Endothelial cell of umbilical vein (primary cell): ENCODE results near the gene LGALS13. TPM values are rescaled to one million over a fixed set of nuclear protein-coding genes. Genes with fewer than 3 reads are reported as not detected.

Source experiments
- BruUV-seq: library from RNA; stranded (reverse); fragments of 400-500 nt; replicated peaks from 2 replicates; lab custom pipeline; 2021; lab: Mats Ljungman, UMichigan
- CTCF ChIA-PET: fragments of 300-600, 350-600 bp; sonication (Branson Sonifier 250); formaldehyde crosslinking; loops from one replicate; lab custom pipeline; 2021; ENCODE audit warnings: antibody characterized with exemption, inconsistent platforms; lab: Charles Lee
- POLR2A ChIA-PET: fragments of 300-600, 350-600 bp; sonication (Branson Sonifier 250); formaldehyde crosslinking; loops from one replicate; lab custom pipeline; 2021; ENCODE audit warnings: antibody characterized with exemption, inconsistent platforms; lab: Charles Lee
- DNase-seq: peaks from one replicate; pipeline ENCODE4 v3.0.0-alpha.2; 2011; ENCODE audit warnings: low read depth, low spot score
- FAIRE-seq: peaks from 2 replicates; lab custom pipeline; 2011; peaks lifted over from hg19 to GRCh38; lab: Jason Lieb, UNC
- H2AFZ ChIP-seq: 2 replicates; pipeline ENCODE4 v1.6.0; 2012; ENCODE audit warnings: low read depth, low read length, control low read depth, inconsistent platforms
- H3K27ac ChIP-seq: 2 replicates; pipeline ENCODE4 v1.5.1; 2011; ENCODE audit warnings: low read depth, mild to moderate bottlenecking, control low read depth, low read length, moderate library complexity; ENCODE audit not compliant: insufficient read depth
- H3K27me3 ChIP-seq, 2 experiments: 2 replicates each; pipeline versions ENCODE4 v1.6.0 to v1.6.1; 2011; ENCODE audit warnings: low read length in 2 of 2, mixed read lengths in 1 of 2; ENCODE audit not compliant: control insufficient read depth in 2 of 2, insufficient read depth in 2 of 2
- H3K36me3 ChIP-seq, 2 experiments: 2 replicates in 1 of 2; 3 replicates in 1 of 2; pipeline ENCODE4 v1.5.1; 2011; ENCODE audit warnings: low read length in 2 of 2, mild to moderate bottlenecking in 1 of 2, moderate library complexity in 1 of 2; ENCODE audit not compliant: control insufficient read depth in 2 of 2, insufficient read depth in 2 of 2; ENCODE audit errors: extremely low read depth in 1 of 2
- H3K4me1 ChIP-seq: 3 replicates; pipeline ENCODE4 v1.5.1; 2011; ENCODE audit warnings: mild to moderate bottlenecking, low read length; ENCODE audit not compliant: control insufficient read depth, insufficient read depth; ENCODE audit errors: extremely low read depth
- H3K4me2 ChIP-seq: 2 replicates; pipeline ENCODE4 v1.6.1; 2011; ENCODE audit warnings: low read length, control low read depth, mixed read lengths; ENCODE audit not compliant: insufficient read depth
- H3K4me3 ChIP-seq, 3 experiments: fragments of 200-600 bp in 1 of 3; sonication (generic), shearing (Covaris generic) in 1 of 3; replicated peaks in 1 of 3; 2 replicates each; pipeline ENCODE4 v1.5.1; 2011 to 2016; ENCODE audit warnings: control low read depth in 3 of 3, low read length in 3 of 3, mild to moderate bottlenecking in 2 of 3, inconsistent platforms in 1 of 3, low read depth in 1 of 3, moderate library complexity in 1 of 3; ENCODE audit not compliant: insufficient read depth in 1 of 3
- H3K79me2 ChIP-seq: 2 replicates; pipeline ENCODE4 v1.6.0; 2012; ENCODE audit warnings: low read length, inconsistent platforms; ENCODE audit not compliant: control insufficient read depth, insufficient read depth
- H3K9ac ChIP-seq: replicated peaks from 2 replicates; pipeline ENCODE3; 2011; ENCODE audit warnings: low read length, control low read depth; ENCODE audit not compliant: insufficient read depth; ENCODE audit errors: extremely low read depth
- H3K9me1 ChIP-seq: replicated peaks from 3 replicates; pipeline ENCODE4 v1.6.0; 2011; ENCODE audit warnings: mild to moderate bottlenecking, low read length; ENCODE audit not compliant: control insufficient read depth, insufficient read depth; ENCODE audit errors: extremely low read depth
- H3K9me3 ChIP-seq: replicated peaks from 2 replicates; pipeline ENCODE4 v1.5.1; 2012; ENCODE audit warnings: low read length, inconsistent platforms; ENCODE audit not compliant: control insufficient read depth, insufficient read depth
- H4K20me1 ChIP-seq: replicated peaks from 2 replicates; pipeline ENCODE3; 2011; ENCODE audit warnings: mild to moderate bottlenecking, low read length; ENCODE audit not compliant: control insufficient read depth, insufficient read depth; ENCODE audit errors: extremely low read depth
- EZH2 ChIP-seq: IDR thresholded peaks from 2 replicates; pipeline ENCODE4 v1.6.1; 2012; ENCODE audit warnings: borderline replicate concordance, low read depth, mild to moderate bottlenecking, moderate library complexity, low read length, inconsistent platforms; ENCODE audit not compliant: severe bottlenecking
- dilution Hi-C: fragments of 300-500 bp; cut with MboI; formaldehyde crosslinking; loops from one replicate; pipeline ENCODE4 v1.15.0; 2019; ENCODE audit warnings: low sequenced_read_pairs; ENCODE audit not compliant: extremely low pct_ligation_motif_present
- intact Hi-C: fragments of 100-400 bp; cut with micrococcal nuclease; formaldehyde crosslinking; loops from one replicate; pipeline ENCODE4 v1.10.0; 2022
- polyA plus RNA-seq, 4 experiments: library from polyadenylated mRNA; depleted of rRNA in 3 of 4; stranded (reverse) in 3 of 4; unstranded in 1 of 4; fragments of >200 nt; gene quantifications; 2 replicates each; pipeline versions ENCODE4 v1.2.1 to v1.2.3, GENCODE V29; 2011 to 2012; ENCODE audit warnings: missing spikeins in 1 of 4
- small RNA-seq: library from RNA; depleted of rRNA; stranded (forward); fragments of <200 nt; gene quantifications from one replicate; pipeline ENCODE3, GENCODE V24; 2012; ENCODE audit warnings: low replicate concordance, low read depth; ENCODE audit not compliant: insufficient read depth, insufficient read length
- total RNA-seq: library from RNA; stranded (reverse); gene quantifications from 2 replicates; pipeline ENCODE4 v1.2.3, GENCODE V29; 2021

The LGALS13 gene
- total and polyA plus RNA-seq, 2 donors (not counting 3 experiments of a cell fraction or from before 2014, with no cell fraction given), result not detected

- H3K36me3 ChIP-seq, result no peaks in the 10 kb centered on the region
- H3K9me3 ChIP-seq, result no peaks in the 10 kb centered on the region
- H3K79me2 ChIP-seq, result no peaks in the 10 kb centered on the region
- no peak for DNase-seq
- intact Hi-C loops, result no loop called here
- no peaks in the 10 kb centered on the region for H3K4me1 ChIP-seq
- TF ChIP-seq EZH2, result no peak
- no peak within 1 kb of the TSS for H3K9ac ChIP-seq
- no peaks in the 10 kb centered on the region for H3K9me1 ChIP-seq
- H4K20me1 ChIP-seq, result no peaks in the 10 kb centered on the region
- no peak within 1 kb of the TSS for H3K27ac ChIP-seq
- H2AFZ ChIP-seq, result no peak within 1 kb of the TSS
- no peak for FAIRE-seq
- no peaks in the 10 kb centered on the region for H3K27me3 ChIP-seq
- dilution Hi-C loops, result no loop called here
- BruUV-seq, result no TSS peak
- CTCF ChIA-PET, result no interaction called here
- H3K4me2 ChIP-seq, result no peak within 1 kb of the TSS
- POLR2A ChIA-PET, result no interaction called here
- no peak within 1 kb of the TSS for H3K4me3 ChIP-seq
These were observed 53.3 kb downstream of the LGALS13 start, which contains the start of gene LGALS16 for GRCh38 chr19:39655613-39656012. TSS of gene LGALS16 (plus strand) at chr19:39655913. CDS start at chr19:39655962, 49 bp downstream.

Small RNA genes within 50 kb of the gene (small RNA-seq; reads per million reads assigned to genes)
- not detected for gene AC005176.2
- not detected for gene RPS29P24
- gene RPS29P25, result not detected
- not detected for gene RPS29P26
- gene RPS29P30, result not detected

Other genes starting within 250 kb of the LGALS13 start
- 53.6 and 55.1 TPM in 2 replicates for gene PAF1, start 211.4 kb upstream of the LGALS13 start, total RNA-seq
- gene PAF1, start 211.4 kb upstream of the LGALS13 start, polyA plus RNA-seq, result 77.9 and 90.8 TPM in 2 replicates
- 24.7 and 25.5 TPM in 2 replicates for gene MED29, start 211.1 kb upstream of the LGALS13 start, total RNA-seq
- 50.4 and 60.3 TPM in 2 replicates for gene MED29, start 211.1 kb upstream of the LGALS13 start, polyA plus RNA-seq
- 12.2 and 26.5 TPM in 2 replicates for gene ZFP36, start 195.7 kb upstream of the LGALS13 start, total RNA-seq
- gene ZFP36, start 195.7 kb upstream of the LGALS13 start, polyA plus RNA-seq, result 16.3 and 21.7 TPM in 2 replicates
- gene PLEKHG2, start 189.9 kb upstream of the LGALS13 start, total RNA-seq, result 74.1 TPM in 2 replicates
- gene PLEKHG2, start 189.9 kb upstream of the LGALS13 start, polyA plus RNA-seq, result 26.4 and 44.7 TPM in 2 replicates
- gene RPS16, start 166.6 kb upstream of the LGALS13 start, total RNA-seq, result 1,735 and 1,768 TPM in 2 replicates
- 5,244 and 6,084 TPM in 2 replicates for gene RPS16, start 166.6 kb upstream of the LGALS13 start, polyA plus RNA-seq
- 108 and 120 TPM in 2 replicates for gene SUPT5H, start 156.9 kb upstream of the LGALS13 start, total RNA-seq
- 81.8 and 87.6 TPM in 2 replicates for gene SUPT5H, start 156.9 kb upstream of the LGALS13 start, polyA plus RNA-seq
- gene TIMM50, start 121.7 kb upstream of the LGALS13 start, total RNA-seq, result 85.7 and 86.1 TPM in 2 replicates
- gene TIMM50, start 121.7 kb upstream of the LGALS13 start, polyA plus RNA-seq, result 118 and 124 TPM in 2 replicates
- 0.40 and 0.55 TPM in 2 replicates for gene DLL3, start 103.6 kb upstream of the LGALS13 start, total RNA-seq
- 0.73 and 0.89 TPM in 2 replicates for gene DLL3, start 103.6 kb upstream of the LGALS13 start, polyA plus RNA-seq
- not detected in 2 replicates for gene SELENOV, start 87.4 kb upstream of the LGALS13 start, total RNA-seq
- not detected in 2 replicates for gene SELENOV, start 87.4 kb upstream of the LGALS13 start, polyA plus RNA-seq
- 3.0 and 3.9 TPM in 2 replicates for gene EID2B, start 69.7 kb upstream of the LGALS13 start, total RNA-seq
- gene EID2B, start 69.7 kb upstream of the LGALS13 start, polyA plus RNA-seq, result 1.6 and 1.7 TPM in 2 replicates
- 17.4 and 19.2 TPM in 2 replicates for gene EID2, start 62.4 kb upstream of the LGALS13 start, total RNA-seq
- 6.6 TPM in 2 replicates for gene EID2, start 62.4 kb upstream of the LGALS13 start, polyA plus RNA-seq
- gene LGALS16, start 53.4 kb downstream of the LGALS13 start, total RNA-seq, result not detected in 2 replicates
- not detected in 2 replicates for gene LGALS16, start 53.4 kb downstream of the LGALS13 start, polyA plus RNA-seq
- not detected in 2 replicates for gene LGALS14, start 102.0 kb downstream of the LGALS13 start, total RNA-seq
- not detected in 2 replicates for gene LGALS14, start 102.0 kb downstream of the LGALS13 start, polyA plus RNA-seq
- not detected in 2 replicates for gene CLC, start 135.5 kb downstream of the LGALS13 start, total RNA-seq
- gene CLC, start 135.5 kb downstream of the LGALS13 start, polyA plus RNA-seq, result not detected in 2 replicates
- not detected in 2 replicates for gene LEUTX, start 176.3 kb downstream of the LGALS13 start, total RNA-seq
- not detected in 2 replicates for gene LEUTX, start 176.3 kb downstream of the LGALS13 start, polyA plus RNA-seq
- gene DYRK1B, start 231.6 kb downstream of the LGALS13 start, total RNA-seq, result 26.8 and 30.8 TPM in 2 replicates
- gene DYRK1B, start 231.6 kb downstream of the LGALS13 start, polyA plus RNA-seq, result 17.7 and 19.0 TPM in 2 replicates
- gene FBL, start 243.9 kb downstream of the LGALS13 start, total RNA-seq, result 271 and 277 TPM in 2 replicates
- 407 and 473 TPM in 2 replicates for gene FBL, start 243.9 kb downstream of the LGALS13 start, polyA plus RNA-seq